Renal cortex interstitium (tissue), 11 donors: Measurements from ENCODE around the gene RRBP1. TPM values are rescaled to one million over a fixed set of nuclear protein-coding genes. Genes with fewer than 3 reads are reported as not detected.

Source experiments
- DNase-seq, 11 donors: peaks; one replicate each; pipeline ENCODE4 v3.0.0-alpha.2; 2013; ENCODE audit warnings: low read depth in 9 of 11, low spot score in 4 of 11; ENCODE audit errors: extremely low read depth in 1 of 11
- polyA plus RNA-seq, 3 donors: library from polyadenylated mRNA; unstranded; fragments of 120-200 nt; gene quantifications; one replicate each; pipeline ENCODE4 v1.2.1, GENCODE V29; 2013; ENCODE audit not compliant: insufficient read length in 3 of 3

RRBP1 gene
- polyA plus RNA-seq, 3 donors: 109 to 149 (median 118) TPM

DNA sequence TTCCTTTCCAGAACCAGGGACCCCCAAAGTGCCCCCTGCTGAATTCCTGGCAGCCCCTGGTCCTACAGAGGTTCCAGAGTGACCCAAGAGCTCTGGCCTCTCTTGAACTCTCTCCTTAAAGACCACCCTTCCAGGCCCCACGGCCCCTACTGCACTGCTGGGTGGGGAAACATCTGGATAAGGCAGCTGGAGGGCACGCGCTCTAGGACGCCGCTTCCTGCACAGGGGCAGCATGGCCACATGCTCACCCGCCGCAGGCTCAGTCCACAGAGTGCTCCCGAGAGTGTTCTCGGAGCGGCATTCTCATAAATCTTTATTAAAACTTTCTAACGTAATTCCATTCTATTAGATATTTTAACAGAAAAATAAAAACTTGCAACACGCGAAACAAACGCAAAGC is 37.0 kb downstream of the RRBP1 start:
- DNase-seq: no peak

DNA sequence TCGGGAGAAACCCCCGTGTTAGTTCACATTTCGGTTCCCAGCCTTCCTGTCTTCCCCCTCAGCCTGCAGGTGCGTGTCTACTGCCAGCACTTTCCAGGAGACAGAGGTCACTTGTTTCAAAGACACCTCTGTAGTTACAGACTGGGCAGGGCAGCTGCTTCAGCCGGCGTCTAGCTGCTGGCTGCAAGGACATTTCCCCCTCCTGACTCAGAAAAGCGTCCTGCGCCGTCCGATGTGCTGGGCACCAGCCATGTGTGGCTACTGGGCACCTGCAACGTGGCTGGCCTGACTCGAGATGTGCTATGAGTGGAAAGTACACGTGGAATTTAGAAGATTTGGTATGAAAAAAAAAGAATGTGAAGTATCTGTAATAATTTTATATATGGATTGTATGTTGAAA is 37.6 kb downstream of the RRBP1 start:
- no peak for DNase-seq

DNA sequence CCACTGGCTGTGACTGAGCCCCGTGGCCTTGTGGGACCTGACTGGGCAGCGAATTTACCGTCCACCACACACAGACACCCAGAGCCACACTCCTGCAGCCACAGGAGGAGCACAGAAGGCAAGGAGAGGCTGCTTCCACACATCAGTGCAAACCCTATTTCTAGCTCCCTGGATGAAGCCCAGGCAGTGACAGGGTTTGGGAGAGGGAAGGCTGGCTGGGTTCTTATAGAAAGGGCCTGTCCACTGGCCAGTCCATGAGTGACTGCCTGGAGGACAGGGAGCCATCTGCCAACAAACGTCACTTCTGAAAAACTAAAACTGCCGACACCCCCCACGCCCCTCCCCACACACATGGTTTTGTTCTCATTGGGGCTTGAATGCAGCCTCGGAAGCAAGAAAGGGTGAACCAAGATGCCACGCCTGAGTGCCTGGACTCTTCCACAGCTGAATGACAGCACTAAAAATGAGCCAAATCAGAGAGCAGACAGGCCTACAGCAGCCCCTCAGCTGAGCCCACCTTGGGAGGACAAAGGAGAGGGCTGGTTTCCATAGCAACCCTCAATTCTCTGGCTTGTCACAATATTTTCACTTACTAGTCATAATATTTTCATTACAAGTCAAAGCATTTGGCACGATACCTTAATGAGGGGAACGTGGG is 38.4 kb downstream of the RRBP1 start:
- DNase-seq: no peak

DNA sequence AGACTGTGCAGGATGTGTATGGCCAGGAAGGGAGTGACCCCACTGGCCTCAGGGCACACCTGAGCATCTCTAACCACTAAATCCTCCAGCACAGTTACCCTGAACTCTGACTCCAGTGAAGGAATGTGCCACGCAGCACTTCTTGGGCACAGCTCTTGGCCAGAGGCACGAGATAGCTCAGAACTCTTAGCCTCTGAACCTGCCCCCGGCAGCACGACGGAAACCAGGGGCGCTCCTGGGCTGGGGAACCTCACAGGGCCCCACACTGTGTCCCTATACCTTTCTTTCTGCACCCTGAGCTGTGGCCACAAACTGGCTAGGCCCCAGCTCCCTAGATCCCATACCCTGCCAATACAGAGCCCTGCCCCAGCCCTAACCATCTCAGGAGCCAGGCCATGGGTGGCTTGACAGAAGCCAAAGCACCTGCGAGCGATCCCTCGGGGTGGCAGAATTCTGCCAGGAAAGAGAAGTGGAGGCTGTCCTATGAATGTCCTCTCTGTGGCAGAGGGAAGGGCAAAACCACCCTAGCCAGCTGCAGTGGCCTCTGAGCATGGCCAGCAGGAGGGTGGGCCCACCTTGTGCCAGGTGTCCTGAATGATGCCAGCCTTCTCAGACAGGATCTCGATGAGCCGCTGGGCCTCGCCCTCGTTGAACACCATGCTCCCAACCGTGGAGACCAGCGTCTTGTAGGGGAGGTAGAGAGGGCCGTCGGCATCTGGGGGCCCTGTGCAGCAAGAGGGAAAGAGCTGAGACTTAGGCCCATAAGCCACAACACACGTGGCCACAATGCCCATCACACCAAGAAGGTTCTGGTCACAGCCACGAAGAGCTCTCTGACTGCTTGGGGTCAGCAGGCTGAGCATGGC is 39.4 kb downstream of the RRBP1 start:
- DNase-seq: no peak

DNA sequence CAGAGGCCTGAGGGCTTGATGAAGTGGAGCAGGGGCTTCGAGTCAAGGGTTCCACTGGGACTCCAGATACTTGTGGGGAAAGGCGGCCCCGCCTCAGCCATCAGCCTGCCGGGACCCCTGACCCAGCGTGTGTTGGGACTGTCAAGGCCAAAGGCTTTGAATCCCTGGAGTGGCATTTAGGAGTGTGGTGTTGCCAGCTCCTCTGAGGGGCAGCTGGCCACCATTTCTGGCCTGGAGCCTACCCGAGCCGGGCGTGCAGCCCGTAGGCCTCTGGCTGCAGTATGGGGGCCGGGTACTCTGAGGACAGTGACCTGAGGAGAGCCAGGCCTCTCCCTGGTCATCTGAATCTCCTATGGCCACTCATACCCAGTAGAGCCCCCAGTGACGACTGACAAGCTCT is 40.0 kb downstream of the RRBP1 start:
- no peak for DNase-seq

DNA sequence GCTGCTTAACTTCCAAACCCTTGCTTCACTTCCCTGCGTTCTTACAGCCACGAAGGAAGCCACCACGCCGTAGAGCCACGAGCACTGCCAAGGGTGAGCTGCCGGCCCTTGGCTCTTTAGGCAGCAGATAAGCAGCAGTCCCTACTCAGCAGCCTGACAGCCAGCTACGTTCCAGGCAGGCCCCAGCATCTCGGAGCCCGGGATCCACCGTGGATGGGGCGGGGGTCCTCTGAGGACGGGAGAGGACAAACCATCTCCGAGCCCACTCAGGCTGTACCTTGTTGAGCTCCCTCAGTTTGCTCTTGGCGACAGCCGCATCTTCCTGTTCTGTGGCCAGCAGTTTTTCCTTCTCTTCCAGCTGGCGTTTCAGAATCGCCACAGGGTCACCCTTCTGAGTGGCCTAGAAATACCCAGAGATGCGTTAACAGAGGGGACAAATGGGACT is 40.5 kb downstream of the RRBP1 start:
- no peak for DNase-seq

DNA sequence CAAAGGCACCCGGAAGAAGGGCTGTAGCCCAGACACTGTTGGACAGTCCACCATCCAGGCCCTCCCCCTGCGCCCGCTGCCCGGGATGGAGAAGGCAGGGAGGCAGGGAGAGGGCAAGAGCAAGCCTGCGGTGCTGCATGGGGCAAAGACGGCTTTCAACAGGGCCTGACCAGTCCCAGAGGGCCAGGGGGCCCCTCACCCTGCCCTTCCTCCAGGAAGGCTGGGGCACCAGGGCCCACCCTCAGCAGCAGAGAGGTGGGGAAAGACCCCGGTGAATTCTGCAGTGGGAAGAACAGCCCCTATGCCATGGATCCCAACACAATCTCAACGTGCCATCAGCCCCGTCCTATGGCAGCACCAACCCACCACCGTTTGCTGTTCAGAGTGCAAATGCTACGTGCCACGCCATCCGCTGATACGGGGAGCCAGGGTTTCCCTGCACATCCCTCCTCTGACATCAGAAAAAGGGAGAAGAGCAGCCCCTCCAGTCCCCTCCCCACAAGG is 41.1 kb downstream of the RRBP1 start:
- no peak for DNase-seq

DNA sequence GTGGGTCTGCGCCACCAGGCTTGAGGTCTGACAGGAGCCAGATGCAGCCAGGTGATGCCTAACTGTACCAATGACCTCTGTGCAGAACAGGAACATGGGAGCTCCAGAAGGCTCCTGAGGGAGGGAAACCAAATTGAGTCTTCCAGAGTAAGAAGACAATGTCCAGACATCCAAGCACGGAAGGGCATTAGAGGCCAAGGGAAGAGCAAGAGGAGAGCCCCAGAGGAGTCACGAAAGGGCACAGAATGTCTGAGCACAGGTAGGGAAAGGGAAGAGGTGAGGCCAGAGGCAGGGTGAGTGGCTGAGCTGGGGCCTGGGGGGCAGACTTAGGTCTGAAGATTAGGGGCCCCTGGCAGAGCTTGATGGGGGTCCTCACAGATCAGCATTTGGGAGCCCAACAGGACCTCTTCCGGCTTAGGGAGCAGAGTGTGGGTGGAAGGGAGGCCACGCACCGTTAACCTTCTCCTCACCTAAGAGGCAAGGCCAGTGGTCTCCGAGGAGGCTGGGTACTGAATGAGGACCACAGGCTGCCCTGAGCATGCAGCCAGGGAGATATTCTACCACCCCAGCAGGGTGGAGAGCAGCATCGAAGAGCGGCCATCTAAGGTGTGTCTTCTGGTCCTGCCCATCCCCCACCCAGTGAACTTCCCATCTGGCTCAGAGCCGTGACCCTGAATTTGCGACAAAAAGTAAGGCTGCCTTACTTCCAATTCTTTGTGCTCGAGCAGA is 41.7 kb downstream of the RRBP1 start:
- no peak for DNase-seq

DNA sequence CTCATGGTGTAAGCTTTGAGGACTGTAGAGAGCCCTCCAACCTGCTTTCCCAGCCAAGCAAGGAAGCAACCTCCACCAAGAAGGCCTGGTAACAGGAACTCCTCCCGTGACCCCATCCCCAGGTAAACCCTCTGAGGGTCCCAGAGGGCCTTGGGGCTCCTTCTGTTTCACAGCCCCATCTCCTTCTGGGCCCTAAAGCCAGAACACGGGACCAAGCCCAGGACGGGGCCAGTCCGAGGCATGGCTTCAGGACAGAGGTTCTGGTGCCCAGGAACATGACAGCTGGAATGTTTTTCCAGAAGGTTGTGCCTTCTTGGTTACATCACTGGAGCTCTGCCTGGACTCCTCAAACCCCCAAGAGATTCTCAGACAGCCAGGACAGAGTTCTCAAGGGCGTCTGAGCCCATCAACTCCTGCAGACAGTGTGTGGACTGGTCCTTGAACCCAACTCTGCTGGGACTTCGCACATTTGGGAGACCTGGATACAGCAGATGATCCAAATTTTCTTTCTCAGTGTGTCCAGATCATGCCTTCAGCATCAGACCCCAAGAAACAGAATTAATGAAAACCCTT is 43.1 kb downstream of the RRBP1 start:
- no peak for DNase-seq

DNA sequence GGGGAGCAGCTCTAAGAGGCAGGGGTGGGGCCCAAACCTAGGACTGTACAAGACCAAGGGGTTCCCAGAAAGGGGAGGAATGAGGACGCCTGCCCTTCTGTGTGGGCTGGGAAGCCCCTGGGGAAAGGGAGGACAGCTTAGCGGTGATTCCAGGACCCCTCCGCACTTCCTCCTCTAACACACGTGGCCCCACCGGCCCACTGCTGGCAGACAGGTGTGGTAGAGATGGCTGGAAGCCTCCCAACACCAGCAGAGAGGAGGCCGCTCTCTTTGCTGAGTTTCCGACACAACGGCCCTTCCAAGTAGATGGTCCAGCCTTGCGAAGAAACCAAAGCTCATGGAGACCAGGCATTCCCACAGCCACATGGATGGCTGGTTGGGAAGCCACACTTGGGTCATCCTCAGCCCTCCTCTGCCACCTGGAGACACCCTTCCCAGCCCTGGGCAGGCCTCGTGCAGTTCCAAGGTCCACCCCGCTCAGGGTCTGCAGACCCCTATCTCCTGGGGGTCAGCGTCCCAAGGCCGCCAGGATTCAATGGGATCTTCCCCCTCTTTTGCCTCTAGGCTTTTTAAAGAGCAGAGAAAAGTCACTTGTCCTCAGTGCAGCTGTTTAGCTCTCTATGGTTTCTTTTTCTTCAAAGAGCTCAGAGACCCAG is 43.9 kb downstream of the RRBP1 start:
- DNase-seq: no peak

DNA sequence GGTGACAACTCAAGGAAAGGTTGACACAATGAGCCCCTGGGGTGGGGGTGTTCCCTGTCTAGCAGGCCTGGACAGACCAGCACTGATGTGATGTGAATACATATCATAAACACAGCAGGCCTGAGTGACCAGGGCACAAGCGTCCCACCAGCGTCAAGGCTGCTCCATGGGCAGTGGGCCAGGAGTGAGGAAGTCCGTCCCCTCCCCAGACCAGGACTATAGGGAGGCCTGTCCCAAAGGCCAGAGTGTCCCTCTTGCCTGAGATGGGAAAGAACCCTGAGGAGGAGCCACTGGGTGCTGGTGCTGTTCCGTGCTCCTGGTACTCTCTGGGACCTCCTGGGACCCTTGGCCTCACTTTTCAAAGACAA is 44.6 kb downstream of the RRBP1 start:
- no peak for DNase-seq

DNA sequence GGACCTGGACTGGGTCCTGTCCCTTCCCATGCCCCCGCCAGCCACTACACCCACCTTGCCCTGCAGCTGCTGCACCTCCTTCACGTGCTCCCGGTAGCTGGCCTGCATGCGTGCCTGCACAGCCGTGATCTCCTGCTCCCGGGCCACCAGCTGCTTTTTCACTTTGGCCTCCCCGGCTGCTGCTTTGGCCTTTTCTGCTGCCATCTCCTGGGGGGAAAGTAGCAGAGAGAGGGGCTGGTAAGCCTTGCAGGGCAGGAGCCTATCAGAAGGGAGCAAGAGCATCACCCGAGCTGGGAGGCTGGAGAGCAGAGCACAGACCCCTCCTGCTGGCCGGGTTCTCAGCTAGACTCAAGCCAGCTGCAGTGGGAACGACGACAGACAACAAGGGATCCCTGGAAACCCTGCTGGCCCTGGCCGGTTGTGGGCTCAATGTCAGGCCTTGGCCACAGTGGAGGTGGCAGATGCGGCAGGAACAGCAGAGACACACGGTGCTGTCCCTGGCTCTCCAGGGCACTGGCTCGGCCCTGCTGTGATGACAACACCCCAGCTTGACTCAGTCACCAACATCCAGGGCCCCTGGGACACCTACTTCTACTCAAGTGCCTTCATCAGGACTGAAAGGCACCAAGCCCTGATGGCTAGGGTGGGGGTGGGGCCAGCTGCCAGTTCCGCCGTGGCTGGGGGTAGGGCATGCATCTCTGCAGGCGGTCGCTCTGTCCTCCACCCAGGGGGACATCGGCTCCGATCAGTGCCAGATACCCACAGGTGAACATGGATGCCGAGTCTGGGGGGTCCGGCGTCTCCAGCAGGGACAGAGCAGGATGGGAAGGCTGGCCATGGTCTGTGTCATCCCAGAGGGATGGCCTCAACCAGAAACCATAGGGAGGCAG is 45.3 kb downstream of the RRBP1 start:
- DNase-seq: peak in 4 of 11 donors; percentile 40 to 57 (median 45)

DNA sequence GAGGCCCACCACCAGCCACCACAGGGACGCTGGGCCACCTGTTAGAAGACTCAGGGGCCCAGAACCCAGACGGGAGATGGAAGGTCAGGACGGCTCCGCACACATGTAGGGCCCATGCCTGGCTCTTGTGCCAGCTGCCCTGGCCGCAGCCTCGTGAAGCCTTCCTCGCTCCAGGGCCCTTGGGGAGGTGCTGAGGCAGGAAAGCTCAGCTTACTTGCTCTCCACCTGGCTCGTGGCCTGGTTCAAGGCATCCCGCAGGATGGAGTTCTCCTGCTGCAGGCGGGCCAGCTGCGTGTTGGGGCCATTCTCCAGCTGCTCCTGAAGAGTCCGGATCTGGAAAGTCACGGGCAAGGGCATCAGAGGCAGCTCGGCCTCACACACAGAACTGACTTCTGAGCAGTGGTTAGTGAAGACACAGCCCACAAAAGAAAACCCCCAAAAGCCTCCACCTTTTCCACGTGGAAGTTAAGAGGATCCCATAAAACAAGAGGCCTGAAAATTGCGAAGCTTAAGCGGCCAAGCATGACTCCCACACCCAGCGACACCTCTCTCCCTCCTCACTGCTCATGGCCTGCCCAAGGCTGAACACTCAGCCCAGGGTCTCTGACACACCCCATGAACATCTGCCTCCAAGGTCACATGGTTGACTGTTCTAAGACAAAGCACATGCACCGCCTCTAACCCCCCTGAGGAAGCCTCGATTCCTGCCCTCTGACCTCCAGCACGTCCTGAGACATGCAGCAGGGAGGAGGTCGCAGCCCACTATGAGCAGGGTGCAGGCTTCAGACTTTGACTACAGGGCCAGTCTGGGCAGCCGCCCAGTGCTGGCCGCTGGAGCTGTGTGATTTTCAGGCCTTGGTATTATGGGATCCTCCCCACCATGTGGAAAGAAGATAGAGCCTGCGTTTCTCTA is 46.5 kb downstream of the RRBP1 start:
- no peak for DNase-seq

DNA sequence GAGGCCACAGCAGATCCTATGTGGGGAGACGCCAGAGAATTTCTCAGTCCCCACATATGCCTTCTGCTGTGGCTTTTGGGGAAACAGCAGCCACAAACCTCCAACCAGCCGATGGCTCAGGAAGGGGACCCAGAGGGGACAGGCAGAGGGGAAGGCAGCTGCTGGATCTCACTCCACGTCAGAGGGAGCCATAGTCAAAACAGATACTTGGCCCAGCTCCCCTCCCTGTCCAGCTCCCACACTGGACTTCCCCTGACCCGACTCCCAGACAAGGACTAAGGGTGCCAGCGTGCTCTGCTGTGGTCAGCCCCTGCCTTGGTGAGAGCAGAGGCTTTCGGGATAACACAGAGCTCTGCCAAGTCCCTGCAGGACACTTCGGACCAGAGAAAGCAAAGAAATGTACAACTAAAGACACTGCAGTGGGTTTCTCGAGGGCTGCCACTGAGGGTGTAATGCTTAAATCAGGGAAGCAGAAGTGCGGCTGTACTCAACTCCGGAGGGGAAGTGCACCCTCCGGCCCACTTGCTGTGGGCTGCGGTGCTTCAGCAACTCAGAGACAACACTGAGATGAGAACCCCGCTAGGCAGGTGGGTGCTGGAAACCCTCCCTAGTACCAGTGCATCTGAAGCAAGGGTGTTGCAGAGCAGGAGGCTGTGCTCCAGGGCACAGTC is 47.2 kb downstream of the RRBP1 start:
- peak in 2 of 11 donors; percentile 50 to 57 for DNase-seq

DNA sequence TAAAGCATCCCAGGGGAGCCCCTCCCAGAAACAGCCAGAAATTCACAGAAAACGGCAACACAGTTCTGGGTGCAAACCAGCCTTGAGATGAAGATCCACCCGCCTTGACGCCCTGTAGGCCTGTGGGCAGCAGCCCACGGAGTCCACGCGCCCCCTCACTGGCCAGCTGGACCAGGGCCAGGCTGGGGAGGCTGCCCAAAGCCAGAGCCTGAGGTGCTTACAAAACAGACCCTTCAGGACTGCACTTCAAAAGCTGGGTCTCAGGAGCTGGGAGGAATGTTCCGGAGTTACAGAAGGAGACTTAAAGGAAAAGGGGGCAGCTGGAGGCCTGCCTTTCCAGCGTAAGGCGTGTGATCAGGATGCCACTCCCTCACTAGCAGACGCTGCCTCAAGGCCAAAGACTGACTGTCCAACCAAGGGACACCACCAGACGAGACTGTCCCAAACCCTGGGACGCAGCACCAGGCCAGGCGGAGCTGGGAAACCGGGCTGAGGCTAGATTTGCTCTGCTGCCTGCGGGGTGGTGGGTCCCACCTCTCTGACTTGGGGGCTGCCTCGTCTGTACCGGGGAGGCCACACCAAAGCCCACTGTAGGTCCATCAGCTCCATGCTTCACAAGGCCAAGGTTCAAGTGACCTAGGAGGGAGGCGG is 48.1 kb downstream of the RRBP1 start:
- no peak for DNase-seq

DNA sequence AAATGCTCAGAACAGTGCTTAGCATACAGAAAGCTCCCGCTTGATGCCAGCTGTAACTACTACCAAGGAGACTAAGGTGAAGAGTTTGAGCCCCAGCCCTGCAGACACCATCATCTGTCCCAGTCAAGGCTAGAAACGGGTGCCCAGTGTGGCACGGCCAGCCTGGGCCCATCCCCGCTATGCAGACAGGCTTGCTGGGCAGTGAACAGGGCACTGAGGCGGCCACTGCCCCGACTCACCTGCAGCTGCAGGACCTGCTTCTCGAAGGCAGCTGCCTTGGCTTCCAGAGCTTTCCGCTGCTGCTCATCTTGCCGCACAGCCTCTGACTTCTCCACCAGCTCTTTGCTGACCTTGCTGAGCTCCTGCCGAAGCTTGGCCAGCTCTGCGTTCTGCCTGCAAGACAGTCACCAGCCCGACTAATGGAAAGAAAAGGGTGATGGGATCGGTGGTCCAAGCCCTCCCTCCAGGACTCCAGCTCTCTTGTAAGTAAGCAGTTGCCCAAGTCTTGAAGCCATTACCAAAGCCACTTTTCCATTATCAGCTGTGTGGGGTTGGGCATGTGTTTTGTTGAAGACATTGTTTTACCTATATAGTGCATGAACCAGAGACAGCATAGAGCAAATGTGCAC is 48.7 kb downstream of the RRBP1 start:
- no peak for DNase-seq
